H1 (cell line): ENCODE data around the gene MFSD2A. TPM values are rescaled to one million over a fixed set of nuclear protein-coding genes. Genes with fewer than 3 reads are reported as not detected.

Experiments
- CTCF ChIA-PET: fragments of 300-600 bp; sonication (Branson Sonifier 250); formaldehyde crosslinking; loops from one replicate; lab custom pipeline; 2021; ENCODE audit not compliant: partially characterized antibody; lab: Charles Lee
- POLR2A ChIA-PET: fragments of 300-600 bp; sonication (Branson Sonifier 250); formaldehyde crosslinking; loops from one replicate; lab custom pipeline; 2021; ENCODE audit warnings: inconsistent platforms; ENCODE audit not compliant: partially characterized antibody; lab: Charles Lee
- DNase-seq, 2 experiments: peaks; one replicate each; pipeline versions ENCODE4 v3.0.0 to v3.0.0-alpha.2; 2010 to 2022; ENCODE audit warnings: low spot score in 2 of 2, low read depth in 1 of 2, mixed read lengths in 1 of 2
- FAIRE-seq: peaks from 2 replicates; lab custom pipeline; 2011; peaks lifted over from hg19 to GRCh38; lab: Jason Lieb, UNC
- H2AFZ ChIP-seq: 2 replicates; pipeline ENCODE4 v1.8.1; 2012; ENCODE audit warnings: low read length, inconsistent platforms
- H2AK5ac ChIP-seq: 2 replicates; pipeline ENCODE4 v1.6.1; 2013; ENCODE audit warnings: low read depth, low read length
- H2BK120ac ChIP-seq: replicated peaks from 2 replicates; pipeline ENCODE3; 2013; ENCODE audit warnings: low read depth, low read length, inconsistent platforms
- H2BK12ac ChIP-seq: 2 replicates; pipeline ENCODE4 v1.6.1; 2013; ENCODE audit warnings: low read depth, low read length
- H2BK15ac ChIP-seq: 2 replicates; pipeline ENCODE4 v1.6.1; 2013; ENCODE audit warnings: low read length
- H2BK20ac ChIP-seq: 2 replicates; pipeline ENCODE4 v1.6.1; 2013; ENCODE audit warnings: low read length
- H2BK5ac ChIP-seq: 2 replicates; pipeline ENCODE4 v1.6.1; 2013; ENCODE audit warnings: low read depth, low read length
- H3K14ac ChIP-seq: 2 replicates; pipeline ENCODE4 v1.6.1; 2013; ENCODE audit warnings: inconsistent platforms; ENCODE audit not compliant: insufficient read length
- H3K18ac ChIP-seq: 2 replicates; pipeline ENCODE4 v1.6.1; 2013; ENCODE audit warnings: low read length; ENCODE audit errors: extremely low read depth
- H3K23ac ChIP-seq: 2 replicates; pipeline ENCODE4 v1.6.1; 2013; ENCODE audit warnings: inconsistent platforms; ENCODE audit not compliant: insufficient read length
- H3K23me2 ChIP-seq: 2 replicates; pipeline ENCODE4 v1.6.1; 2013; ENCODE audit warnings: low read depth, low read length
- H3K27ac ChIP-seq: 2 replicates; pipeline ENCODE4 v1.6.1; 2011; ENCODE audit warnings: low read depth, low read length, inconsistent platforms
- H3K27me3 ChIP-seq, 4 experiments: replicated peaks in 1 of 4; 1 replicate in 1 of 4; 2 replicates in 3 of 4; pipeline versions ENCODE4 v1.6.1 to v1.8.1; 2011 to 2013; ENCODE audit warnings: low read length in 3 of 4, mild to moderate bottlenecking in 3 of 4, inconsistent platforms in 2 of 4, mixed read lengths in 2 of 4, moderate library complexity in 1 of 4; ENCODE audit not compliant: control insufficient read depth in 3 of 4, insufficient read depth in 3 of 4; ENCODE audit errors: extremely low read depth in 1 of 4
- H3K36me3 ChIP-seq, 4 experiments: 2 replicates each; pipeline versions ENCODE4 v1.6.1 to v1.8.1; 2011 to 2013; ENCODE audit warnings: mild to moderate bottlenecking in 4 of 4, low read length in 3 of 4, moderate library complexity in 2 of 4, control low read depth in 1 of 4, inconsistent platforms in 1 of 4; ENCODE audit not compliant: insufficient read depth in 4 of 4, control insufficient read depth in 2 of 4
- H3K4ac ChIP-seq: replicated peaks from 2 replicates; pipeline ENCODE3; 2013; ENCODE audit warnings: low read length, low read depth, mixed read lengths, inconsistent platforms; ENCODE audit not compliant: insufficient read length
- H3K4me1 ChIP-seq, 4 experiments: replicated peaks in 1 of 4; 1 replicate in 1 of 4; 2 replicates in 3 of 4; pipeline versions ENCODE4 v1.6.1 to v1.8.1; 2011 to 2013; ENCODE audit warnings: low read length in 3 of 4, inconsistent platforms in 2 of 4, mixed read lengths in 1 of 4; ENCODE audit not compliant: insufficient read depth in 4 of 4, control insufficient read depth in 3 of 4
- H3K4me2 ChIP-seq, 2 experiments: 2 replicates each; pipeline versions ENCODE4 v1.6.1 to v1.8.1; 2011 to 2013; ENCODE audit warnings: low read depth in 2 of 2, low read length in 2 of 2, control low read depth in 1 of 2, inconsistent platforms in 1 of 2, mild to moderate bottlenecking in 1 of 2; ENCODE audit not compliant: insufficient read depth in 1 of 2
- H3K4me3 ChIP-seq, 4 experiments: fragments of 200-600, 300-600 bp in 1 of 4; sonication (generic), shearing (Covaris generic), sonication (Bioruptor Twin) in 1 of 4; 2 replicates each; pipeline versions ENCODE4 v1.5.1 to v1.8.1; 2011 to 2016; ENCODE audit warnings: low read length in 4 of 4, low read depth in 3 of 4, control low read depth in 2 of 4, inconsistent platforms in 2 of 4, mild to moderate bottlenecking in 2 of 4, mixed read lengths in 1 of 4, moderate library complexity in 1 of 4; ENCODE audit not compliant: insufficient read depth in 2 of 4; ENCODE audit errors: extremely low read depth in 1 of 4
- H3K56ac ChIP-seq: replicated peaks from 2 replicates; pipeline ENCODE3; 2013; ENCODE audit warnings: low read depth, mild to moderate bottlenecking, mixed read lengths, low read length, inconsistent platforms; ENCODE audit not compliant: insufficient read length
- H3K79me1 ChIP-seq: 2 replicates; pipeline ENCODE4 v1.6.1; 2013; ENCODE audit warnings: low read depth, low read length, control low read depth
- H3K79me2 ChIP-seq, 2 experiments: 2 replicates each; pipeline versions ENCODE4 v1.6.1 to v1.8.1; 2012 to 2013; ENCODE audit warnings: low read length in 2 of 2, mild to moderate bottlenecking in 2 of 2, inconsistent platforms in 1 of 2; ENCODE audit not compliant: insufficient read depth in 2 of 2, control insufficient read depth in 1 of 2
- H3K9ac ChIP-seq, 4 experiments: replicated peaks in 1 of 4; 1 replicate in 1 of 4; 2 replicates in 3 of 4; pipeline versions ENCODE4 v1.6.1 to v1.8.1; 2011 to 2013; ENCODE audit warnings: low read depth in 3 of 4, low read length in 3 of 4, control low read depth in 2 of 4, mild to moderate bottlenecking in 2 of 4, moderate library complexity in 2 of 4, inconsistent platforms in 1 of 4; ENCODE audit errors: extremely low read depth in 1 of 4
- H3K9me3 ChIP-seq, 2 experiments: 2 replicates each; pipeline versions ENCODE4 v1.6.1 to v1.8.1; 2012 to 2013; ENCODE audit warnings: mild to moderate bottlenecking in 2 of 2, moderate library complexity in 2 of 2, control low read depth in 1 of 2, inconsistent platforms in 1 of 2, low read depth in 1 of 2, low read length in 1 of 2, mixed read lengths in 1 of 2; ENCODE audit not compliant: insufficient read depth in 2 of 2
- H4K20me1 ChIP-seq, 2 experiments: replicated peaks in 1 of 2; 2 replicates each; pipeline versions ENCODE3 to v1.8.1; 2011 to 2013; ENCODE audit warnings: inconsistent platforms in 2 of 2, low read length in 2 of 2, mild to moderate bottlenecking in 1 of 2; ENCODE audit not compliant: insufficient read depth in 2 of 2, control insufficient read depth in 1 of 2
- H4K5ac ChIP-seq: 2 replicates; pipeline ENCODE4 v1.6.1; 2013; ENCODE audit warnings: low read length, low read depth, mixed read lengths, inconsistent platforms; ENCODE audit not compliant: insufficient read length
- H4K8ac ChIP-seq: 2 replicates; pipeline ENCODE4 v1.8.0; 2013; ENCODE audit warnings: mild to moderate bottlenecking, moderate library complexity, low read length, inconsistent platforms; ENCODE audit not compliant: insufficient read depth; ENCODE audit errors: extremely low read depth
- H4K91ac ChIP-seq: replicated peaks from 2 replicates; pipeline ENCODE3; 2013; ENCODE audit warnings: low read length, mixed read lengths, inconsistent platforms; ENCODE audit not compliant: insufficient read length
- BRCA1 ChIP-seq: IDR thresholded peaks from 2 replicates; pipeline ENCODE4 v1.6.1; 2012; ENCODE audit warnings: low read depth, low read length, improper control_type of control experiment
- CEBPB ChIP-seq: IDR thresholded peaks from 2 replicates; pipeline ENCODE4 v1.6.1; 2012; ENCODE audit warnings: low read depth, low read length
- CHD2 ChIP-seq: IDR thresholded peaks from 2 replicates; pipeline ENCODE4 v1.6.1; 2012; ENCODE audit warnings: low read length, improper control_type of control experiment
- EGR1 ChIP-seq: IDR thresholded peaks from 2 replicates; pipeline ENCODE4 v1.6.1; 2011; ENCODE audit warnings: low read depth, low read length, borderline replicate concordance
- EZH2 ChIP-seq: fragments of 200-600 bp; sonication (generic); IDR thresholded peaks from 2 replicates; pipeline ENCODE4 v1.7.1; 2012; ENCODE audit warnings: low read depth, mild to moderate bottlenecking, moderate library complexity, low read length, inconsistent platforms; ENCODE audit not compliant: severe bottlenecking
- MAFK ChIP-seq: IDR thresholded peaks from 2 replicates; pipeline ENCODE4 v1.6.1; 2012; ENCODE audit warnings: low read depth, mild to moderate bottlenecking, improper control_type of control experiment, low read length
- PHF8 ChIP-seq: fragments of 200-600 bp; sonication (generic); conservative IDR thresholded peaks from 2 replicates; pipeline ENCODE4 v1.7.1; 2012; ENCODE audit warnings: low read depth, mild to moderate bottlenecking, inconsistent platforms, low read length, moderate library complexity
- POLR2AphosphoS5 ChIP-seq: IDR thresholded peaks from 2 replicates; pipeline ENCODE4 v1.6.1; 2011; ENCODE audit warnings: low read depth, low read length
- RBBP5 ChIP-seq: IDR thresholded peaks from 2 replicates; pipeline ENCODE4 v1.7.1; 2012; ENCODE audit warnings: low read depth, mild to moderate bottlenecking, inconsistent platforms, low read length, moderate library complexity, borderline replicate concordance
- SAP30 ChIP-seq: fragments of 300-600 bp; sonication (generic); IDR thresholded peaks from 2 replicates; pipeline ENCODE4 v1.7.1; 2012; ENCODE audit warnings: low read length, moderate library complexity, mild to moderate bottlenecking, inconsistent platforms; ENCODE audit not compliant: insufficient read depth, insufficient replicate concordance
- SP1 ChIP-seq: IDR thresholded peaks from 2 replicates; pipeline ENCODE4 v1.6.1; 2011; ENCODE audit warnings: low read depth, low read length
- SP2 ChIP-seq: IDR thresholded peaks from 2 replicates; pipeline ENCODE4 v1.6.1; 2012; ENCODE audit warnings: mild to moderate bottlenecking, low read length, inconsistent platforms
- TAF7 ChIP-seq: optimal IDR thresholded peaks from 2 replicates; pipeline ENCODE3; 2011; ENCODE audit warnings: low read depth, mild to moderate bottlenecking, inconsistent platforms, low read length, moderate library complexity, borderline replicate concordance
- TBP ChIP-seq: IDR thresholded peaks from 2 replicates; pipeline ENCODE4 v1.6.1; 2011; ENCODE audit warnings: low read depth, low read length, improper control_type of control experiment
- TEAD4 ChIP-seq: IDR thresholded peaks from 2 replicates; pipeline ENCODE4 v1.6.1; 2012; ENCODE audit warnings: low read depth, low read length, inconsistent platforms, mixed read lengths
- ZNF274 ChIP-seq: IDR thresholded peaks from 2 replicates; pipeline ENCODE4 v1.7.0; 2012; ENCODE audit warnings: low read length, borderline replicate concordance; ENCODE audit errors: extremely low read depth
- WGBS, 2 experiments: shearing (Covaris generic) in 1 of 2; methylation state at CpG; one replicate each; pipeline versions ENCODE4 v1.1.6 to v1.1.7; 2013 to 2015; ENCODE audit warnings: low lambda C conversion rate in 2 of 2, mixed read lengths in 2 of 2, inconsistent platforms in 1 of 2, low coverage in 1 of 2, missing lambda C conversion rate in 1 of 2; ENCODE audit not compliant: insufficient replicate concordance in 2 of 2, insufficient coverage in 1 of 2, insufficient read length in 1 of 2; ENCODE audit errors: extremely low coverage in 1 of 2, missing lambda C conversion rate in 1 of 2; 5-methylcytosine and 5-hydroxymethylcytosine counted together
- polyA plus RNA-seq, 7 experiments: library from polyadenylated mRNA; depleted of rRNA in 3 of 7; stranded (reverse) in 5 of 7; unstranded in 2 of 7; fragments of >200 nt in 5 of 7; fragments of 200-250 nt in 2 of 7; gene quantifications; 1 replicate in 5 of 7; 2 replicates in 1 of 7; 4 replicates in 1 of 7; pipeline versions ENCODE4 v1.2.1 to v1.2.3, GENCODE V29; 2011 to 2013; ENCODE audit warnings: missing spikeins in 2 of 7, mixed read lengths in 2 of 7
- total RNA-seq: library from RNA; stranded (reverse); fragmentation: NEBNext Ultra II Directional; extraction: Animal tissue kit (Norgen Biotek cat#: 25700); gene quantifications from 2 replicates; pipeline ENCODE4 v1.2.1, GENCODE V29; 2021

The MFSD2A gene
- total and polyA plus RNA-seq, 2 of the 8 experiments (the other 6 are each of a cell fraction or from before 2014, with no cell fraction given), result 18.3 to 25.9 TPM

GRCh38 chr1:39938856-39939255, 16.1 kb upstream of the MFSD2A start:
- Histone ChIP-seq H2BK12ac (no peak overlapping the region), H3K4me2 (no peak overlapping the region), H3K27me3 (no peaks in the 10 kb centered on the region), H3K23ac (no peak overlapping the region), H2BK15ac (no peak overlapping the region), H3K23me2 (no peaks in the 10 kb centered on the region), H3K36me3 (no peaks in the 10 kb centered on the region), H2BK20ac (no peak overlapping the region), H3K4me3 (no peak overlapping the region), H2BK5ac (no peak overlapping the region), H3K18ac (no peak overlapping the region), H4K91ac (no peak overlapping the region), H3K9ac (no peak overlapping the region), H3K9me3 (no peaks in the 10 kb centered on the region), H3K56ac (no peak overlapping the region), H3K4ac (no peak overlapping the region), H3K4me1 (peaks cover 0 to 3% (median 0%) of the 10 kb centered on the region in 4 experiments; a peak in 1 of 7 replicates), H3K79me1 (no peaks in the 10 kb centered on the region), H4K5ac (no peak overlapping the region), H2AFZ (no peak overlapping the region), H3K14ac (no peak overlapping the region), H2AK5ac (no peak overlapping the region), H3K79me2 (no peaks in the 10 kb centered on the region), H3K27ac (no peak overlapping the region), H2BK120ac (no peak overlapping the region), H4K8ac (no peak overlapping the region), H4K20me1 (no peaks in the 10 kb centered on the region)
- FAIRE-seq (no peak), DNase-seq (no peak)
- ChIA-PET POLR2A (no interaction called here), CTCF (interaction anchor here (1.3 to 1.5 kb wide), 2 partner anchors 12 to 123 kb away, joined by 3 read pairs; no protein-coding TSS in a partner anchor)
- 93% methylated on average over 8 of the region's 8 CpGs; no CpG with 5 or more reads in 1 of the 2 experiments for WGBS, 2 experiments
- TF ChIP-seq ZNF274, result no peak
- no peak for TF ChIP-seq MAFK
- TF ChIP-seq TAF7, result no peak
- TF ChIP-seq TEAD4, result no peak
- no peak for TF ChIP-seq CEBPB
- no peak for TF ChIP-seq POLR2AphosphoS5
- no peak for TF ChIP-seq EGR1
- no peak for TF ChIP-seq RBBP5
- TF ChIP-seq CHD2, result no peak
- no peak for TF ChIP-seq EZH2
- no peak for TF ChIP-seq SP2
- no peak for TF ChIP-seq SP1
- no peak for TF ChIP-seq SAP30
- no peak for TF ChIP-seq PHF8
- no peak for TF ChIP-seq TBP
- TF ChIP-seq BRCA1, result no peak
